ENCODE data around the gene TMEM204.
A peak's percentile ranks its signal among the peaks of the same experiment; 100 is the strongest.

Gene TMEM204

GRCh38 chr16:1545044-1546040 is 11.9 kb downstream of the TMEM204 start:
- H3K27me3 ChIP-seq (ENCODE audit: insufficient read depth, poor library complexity, severe bottlenecking) = no peaks in the 10 kb centered on the region
- DNase-seq (ENCODE audit: low spot score) (peak; percentile 61), ATAC-seq (ENCODE audit: low read depth) (no peak)
- no peak overlapping the region for H3K27ac ChIP-seq (ENCODE audit: poor library complexity, severe bottlenecking)
- peaks cover 18% of the 10 kb centered on the region for H3K4me1 ChIP-seq (ENCODE audit: insufficient read depth, poor library complexity, severe bottlenecking)
- no peak for TF ChIP-seq CTCF (IDR thresholded peaks at IDR 0.05; ENCODE audit: poor library complexity, severe bottlenecking)
- no peak overlapping the region for H3K4me3 ChIP-seq (ENCODE audit: severe bottlenecking)
- no peaks in the 10 kb centered on the region for H3K9me3 ChIP-seq (ENCODE audit: severe bottlenecking)
- H3K36me3 ChIP-seq (ENCODE audit: low read depth) = no peaks in the 10 kb centered on the region

- Histone ChIP-seq H3K4me3 (ENCODE audit: severe bottlenecking) (no peak overlapping the region), H3K27ac (ENCODE audit: poor library complexity, severe bottlenecking) (no peak overlapping the region), H3K9me3 (ENCODE audit: severe bottlenecking) (no peaks in the 10 kb centered on the region), H3K4me1 (ENCODE audit: insufficient read depth, poor library complexity, severe bottlenecking) (peaks cover 18% of the 10 kb centered on the region), H3K27me3 (ENCODE audit: insufficient read depth, poor library complexity, severe bottlenecking) (no peaks in the 10 kb centered on the region), H3K36me3 (ENCODE audit: low read depth) (no peaks in the 10 kb centered on the region)
- no peak for TF ChIP-seq CTCF (IDR thresholded peaks at IDR 0.05; ENCODE audit: poor library complexity, severe bottlenecking)
- ATAC-seq (ENCODE audit: low read depth) (no peak), DNase-seq (ENCODE audit: low spot score) (peak; percentile 66)
These were observed 13.0 kb downstream of the TMEM204 start for GRCh38 chr16:1546430-1546829.

- Histone ChIP-seq H3K4me1 (ENCODE audit: insufficient read depth, poor library complexity, severe bottlenecking) (peaks cover 14% of the 10 kb centered on the region), H3K4me3 (ENCODE audit: severe bottlenecking) (no peak overlapping the region), H3K27ac (ENCODE audit: poor library complexity, severe bottlenecking) (no peak overlapping the region), H3K9me3 (ENCODE audit: severe bottlenecking) (no peaks in the 10 kb centered on the region), H3K36me3 (ENCODE audit: low read depth) (no peaks in the 10 kb centered on the region), H3K27me3 (ENCODE audit: insufficient read depth, poor library complexity, severe bottlenecking) (no peaks in the 10 kb centered on the region)
- no peak for ATAC-seq (ENCODE audit: low read depth)
- TF ChIP-seq CTCF (IDR thresholded peaks at IDR 0.05; ENCODE audit: poor library complexity, severe bottlenecking) = no peak
- DNase-seq (ENCODE audit: low spot score) = no peak
These were observed 14.8 kb downstream of the TMEM204 start for GRCh38 chr16:1548233-1548632.

- no peaks in the 10 kb centered on the region for H3K36me3 ChIP-seq (ENCODE audit: low read depth)
- H3K4me1 ChIP-seq (ENCODE audit: insufficient read depth, poor library complexity, severe bottlenecking) = peaks cover 9% of the 10 kb centered on the region
- H3K9me3 ChIP-seq (ENCODE audit: severe bottlenecking) = no peaks in the 10 kb centered on the region
- no peak overlapping the region for H3K4me3 ChIP-seq (ENCODE audit: severe bottlenecking)
- no peak overlapping the region for H3K27ac ChIP-seq (ENCODE audit: poor library complexity, severe bottlenecking)
- no peaks in the 10 kb centered on the region for H3K27me3 ChIP-seq (ENCODE audit: insufficient read depth, poor library complexity, severe bottlenecking)
- DNase-seq (ENCODE audit: low spot score) (no peak), ATAC-seq (ENCODE audit: low read depth) (peak; percentile 79)
- no peak for TF ChIP-seq CTCF (IDR thresholded peaks at IDR 0.05; ENCODE audit: poor library complexity, severe bottlenecking)
These were observed 15.3 kb downstream of the TMEM204 start for GRCh38 chr16:1548727-1549126.

- no peaks in the 10 kb centered on the region for H3K27me3 ChIP-seq (ENCODE audit: insufficient read depth, poor library complexity, severe bottlenecking)
- H3K4me3 ChIP-seq (ENCODE audit: severe bottlenecking) = no peak overlapping the region
- H3K27ac ChIP-seq (ENCODE audit: poor library complexity, severe bottlenecking) = no peak overlapping the region
- TF ChIP-seq CTCF (IDR thresholded peaks at IDR 0.05; ENCODE audit: poor library complexity, severe bottlenecking) = no peak
- ATAC-seq (ENCODE audit: low read depth) = no peak
- H3K4me1 ChIP-seq (ENCODE audit: insufficient read depth, poor library complexity, severe bottlenecking) = peaks cover 7% of the 10 kb centered on the region
- DNase-seq (ENCODE audit: low spot score) = no peak
- H3K9me3 ChIP-seq (ENCODE audit: severe bottlenecking) = no peaks in the 10 kb centered on the region
- H3K36me3 ChIP-seq (ENCODE audit: low read depth) = no peaks in the 10 kb centered on the region
These were observed 16.6 kb downstream of the TMEM204 start for GRCh38 chr16:1550069-1550468.
